ENCODE measurements around the gene OLFM4. TPM values are rescaled to one million over a fixed set of nuclear protein-coding genes. Genes with fewer than 3 reads are reported as not detected.

Gene OLFM4
- total RNA-seq, 2 donors from 2014 or later: not detected

- H3K27me3 Mint-ChIP-seq: no peaks in the 10 kb centered on the region
- no peaks in the 10 kb centered on the region for H3K4me1 Mint-ChIP-seq
- ATAC-seq (no peak), DNase-seq (no peak)
- no peak overlapping the region for H3K4me3 Mint-ChIP-seq
- H3K36me3 Mint-ChIP-seq (ENCODE audit: low read depth): no peaks in the 10 kb centered on the region
- H3K9me3 ChIP-seq (ENCODE audit: control insufficient read depth, low read length, poor library complexity, severe bottlenecking): no peaks in the 10 kb centered on the region
- no peak overlapping the region for H3K27ac Mint-ChIP-seq
Measured at GRCh38 chr13:53060840-53061490, 32.4 kb downstream of the OLFM4 start.

DNA sequence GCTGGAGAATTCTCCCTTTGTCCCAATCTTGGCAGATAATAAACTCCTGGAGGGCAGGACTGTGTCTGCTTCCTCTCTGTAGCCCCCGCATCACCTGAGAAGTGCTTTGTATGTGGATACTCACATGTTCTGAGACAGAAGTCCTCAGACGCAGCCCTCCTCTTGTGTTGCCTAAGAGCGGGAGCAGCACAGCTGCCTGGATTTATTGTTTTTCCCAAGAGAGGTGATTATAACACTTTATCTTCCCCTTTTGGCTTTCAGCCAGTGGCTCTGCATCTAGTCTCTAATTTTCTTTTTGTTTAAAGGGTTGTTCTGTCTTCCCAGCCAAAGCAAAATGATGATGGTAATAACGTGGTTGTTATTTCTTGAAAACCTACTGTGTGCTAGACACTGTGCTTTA, 36.1 kb downstream of the OLFM4 start:
- DNase-seq: no peak
- Mint-ChIP-seq H3K27ac (no peak overlapping the region), H3K4me1 (no peaks in the 10 kb centered on the region), H3K36me3 (ENCODE audit: low read depth) (peaks cover 1% of the 10 kb centered on the region), H3K27me3 (peaks cover 8% of the 10 kb centered on the region), H3K4me3 (no peak overlapping the region)
- no peak for ATAC-seq
- no peaks in the 10 kb centered on the region for H3K9me3 ChIP-seq (ENCODE audit: control insufficient read depth, low read length, poor library complexity, severe bottlenecking)

DNA sequence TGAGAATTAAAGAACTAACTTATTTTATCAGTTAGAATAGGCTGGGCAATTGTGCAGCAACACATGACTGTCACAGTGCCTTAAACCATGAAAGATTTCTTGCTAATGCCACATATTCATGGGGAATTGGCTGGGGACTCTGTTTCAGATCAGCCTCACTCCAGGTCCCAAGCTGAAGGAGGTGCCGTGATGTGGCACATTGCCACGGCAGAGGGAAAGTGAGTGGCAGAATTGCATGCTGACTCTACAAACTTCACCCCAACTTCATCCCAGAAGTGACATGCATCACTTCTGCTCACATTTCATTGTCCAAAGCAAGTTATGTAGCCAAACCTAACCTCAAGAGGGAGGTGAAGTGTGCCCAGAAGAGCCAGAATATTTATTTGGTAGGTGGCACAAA, 37.8 kb downstream of the OLFM4 start:
- Mint-ChIP-seq H3K4me3 (no peak overlapping the region), H3K27me3 (peaks cover 14% of the 10 kb centered on the region), H3K4me1 (no peaks in the 10 kb centered on the region), H3K36me3 (ENCODE audit: low read depth) (peaks cover 2% of the 10 kb centered on the region), H3K27ac (no peak overlapping the region)
- ATAC-seq (no peak), DNase-seq (no peak)
- no peaks in the 10 kb centered on the region for H3K9me3 ChIP-seq (ENCODE audit: control insufficient read depth, low read length, poor library complexity, severe bottlenecking)

DNA sequence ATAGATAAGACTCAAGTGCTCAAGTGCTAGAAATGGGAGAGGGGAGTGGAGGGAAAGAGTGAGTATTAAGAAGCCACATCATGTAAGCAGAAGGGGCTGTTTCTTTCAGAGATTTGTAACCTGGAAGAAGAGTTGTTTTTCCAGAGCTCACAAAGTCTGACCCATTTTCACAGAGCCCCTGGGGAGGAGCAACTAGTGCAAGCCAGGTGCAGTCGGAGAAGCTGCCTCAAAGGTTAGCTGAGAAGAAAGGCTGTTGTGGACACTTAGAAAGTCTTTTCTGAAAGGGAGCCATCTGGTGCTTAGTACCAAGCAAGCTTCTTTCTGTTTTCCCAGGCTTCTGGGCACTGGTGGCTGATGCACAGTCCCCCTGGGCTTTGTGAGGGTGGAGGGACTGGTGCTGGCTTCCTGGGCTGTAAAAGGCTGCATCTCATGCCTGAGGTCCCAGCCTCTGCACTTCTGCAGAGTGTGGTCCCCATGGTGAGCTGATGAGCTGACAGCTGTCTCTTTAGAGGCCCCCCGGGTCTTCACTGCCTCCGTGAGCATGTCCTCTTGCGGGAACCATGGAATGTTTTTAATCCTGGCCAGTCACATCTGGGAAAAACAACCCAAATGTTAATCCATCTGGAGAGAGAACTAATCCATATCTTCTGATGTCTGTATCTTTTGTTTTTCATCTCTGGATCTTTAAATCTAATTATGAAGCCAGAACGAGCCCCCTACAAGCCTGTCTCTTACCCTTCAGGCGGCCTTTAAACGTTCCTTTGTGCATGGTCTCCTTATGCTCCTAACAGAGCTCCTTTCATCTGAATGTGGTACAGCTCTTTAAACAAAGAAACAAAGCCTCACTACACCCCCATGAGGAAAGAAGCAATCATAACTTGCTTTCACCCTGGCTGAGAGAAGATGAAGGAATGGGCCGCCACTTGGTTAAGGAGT, 40.2 kb downstream of the OLFM4 start:
- Mint-ChIP-seq H3K4me3 (no peak overlapping the region), H3K4me1 (no peaks in the 10 kb centered on the region), H3K27ac (no peak overlapping the region), H3K27me3 (peaks cover 14% of the 10 kb centered on the region), H3K36me3 (ENCODE audit: low read depth) (peaks cover 2% of the 10 kb centered on the region)
- H3K9me3 ChIP-seq (ENCODE audit: control insufficient read depth, low read length, poor library complexity, severe bottlenecking): no peaks in the 10 kb centered on the region
- ATAC-seq (no peak), DNase-seq (no peak)

GRCh38 chr13:53069800-53070199, 41.2 kb downstream of the OLFM4 start:
- Mint-ChIP-seq H3K36me3 (ENCODE audit: low read depth) (peaks cover 2% of the 10 kb centered on the region), H3K27me3 (peaks cover 14% of the 10 kb centered on the region), H3K4me1 (no peaks in the 10 kb centered on the region), H3K4me3 (no peak overlapping the region), H3K27ac (no peak overlapping the region)
- ATAC-seq: no peak
- no peaks in the 10 kb centered on the region for H3K9me3 ChIP-seq (ENCODE audit: control insufficient read depth, low read length, poor library complexity, severe bottlenecking)
- no peak for DNase-seq

DNA sequence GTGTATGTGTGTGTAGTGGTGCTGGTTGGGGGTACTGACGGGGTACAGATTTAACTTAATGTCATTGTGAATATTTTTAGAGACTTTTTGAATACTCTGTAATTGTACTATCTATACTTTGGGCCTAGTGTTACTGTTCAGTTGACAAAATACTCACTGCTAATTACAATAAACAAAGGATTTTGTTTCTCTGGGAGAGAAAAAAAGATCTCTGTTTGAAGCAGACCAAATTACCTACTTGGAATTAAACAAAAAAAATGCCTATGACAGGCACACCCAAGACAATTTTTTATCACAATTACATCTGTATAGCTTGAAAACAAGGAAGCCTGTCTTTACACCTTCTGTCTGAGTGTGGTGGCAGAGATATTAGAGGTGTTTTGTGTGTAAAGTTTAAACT, 45.1 kb downstream of the OLFM4 start:
- no peak overlapping the region for H3K27ac Mint-ChIP-seq
- peaks cover 2% of the 10 kb centered on the region for H3K36me3 Mint-ChIP-seq (ENCODE audit: low read depth)
- H3K4me3 Mint-ChIP-seq: no peak overlapping the region
- H3K9me3 ChIP-seq (ENCODE audit: control insufficient read depth, low read length, poor library complexity, severe bottlenecking): no peaks in the 10 kb centered on the region
- no peaks in the 10 kb centered on the region for H3K4me1 Mint-ChIP-seq
- peaks cover 14% of the 10 kb centered on the region for H3K27me3 Mint-ChIP-seq
- ATAC-seq: no peak
- no peak for DNase-seq

DNA sequence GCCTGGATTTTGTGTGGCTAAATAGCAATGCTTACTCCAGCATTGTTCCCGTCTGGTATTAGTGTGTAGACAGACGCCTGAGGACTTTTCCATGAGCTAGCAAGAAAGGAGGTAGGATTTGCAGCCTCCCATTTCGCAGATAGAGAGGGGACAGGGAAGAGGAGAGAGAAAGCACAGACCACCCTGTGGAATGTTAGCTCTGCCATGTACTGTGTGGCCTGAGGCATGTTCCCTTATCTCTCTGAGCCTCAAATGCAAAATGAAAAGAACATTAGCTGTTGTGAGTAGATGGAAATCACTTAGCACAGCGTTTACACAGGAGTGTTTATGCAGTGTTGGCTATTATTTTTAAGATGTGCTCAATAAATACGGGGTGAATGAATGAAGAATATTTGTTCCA, 45.5 kb downstream of the OLFM4 start:
- no peak overlapping the region for H3K27ac Mint-ChIP-seq
- ATAC-seq (no peak), DNase-seq (no peak)
- H3K27me3 Mint-ChIP-seq: peaks cover 12% of the 10 kb centered on the region
- no peaks in the 10 kb centered on the region for H3K9me3 ChIP-seq (ENCODE audit: control insufficient read depth, low read length, poor library complexity, severe bottlenecking)
- peaks cover 2% of the 10 kb centered on the region for H3K36me3 Mint-ChIP-seq (ENCODE audit: low read depth)
- no peaks in the 10 kb centered on the region for H3K4me1 Mint-ChIP-seq
- no peak overlapping the region for H3K4me3 Mint-ChIP-seq

GRCh38 chr13:53075356-53076041, 46.9 kb downstream of the OLFM4 start:
- no peak overlapping the region for H3K4me3 Mint-ChIP-seq
- no peak overlapping the region for H3K27ac Mint-ChIP-seq

DNA sequence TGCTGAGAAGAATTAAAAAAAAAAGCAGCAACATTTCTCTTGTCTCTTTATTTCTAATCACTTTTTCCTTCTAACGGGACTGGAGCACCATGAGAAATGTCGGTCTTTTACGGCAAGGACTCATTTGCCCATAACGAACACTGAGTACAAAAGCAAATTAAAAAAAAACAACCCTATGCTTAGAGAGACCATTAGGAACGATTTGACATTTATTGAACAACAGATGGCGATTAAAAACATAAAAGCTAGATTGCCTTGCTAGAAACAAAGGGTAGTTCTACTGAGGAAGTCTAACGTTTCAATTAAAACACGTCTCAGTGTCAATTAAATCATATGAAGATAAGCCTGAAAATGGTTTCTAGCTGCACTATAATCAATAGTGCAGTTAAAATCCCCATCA, 51.1 kb downstream of the OLFM4 start:
- no peaks in the 10 kb centered on the region for H3K36me3 Mint-ChIP-seq (ENCODE audit: low read depth)
- H3K27me3 Mint-ChIP-seq: no peaks in the 10 kb centered on the region
- DNase-seq (no peak), ATAC-seq (no peak)
- H3K4me1 Mint-ChIP-seq: no peaks in the 10 kb centered on the region
- no peak overlapping the region for H3K27ac Mint-ChIP-seq
- H3K4me3 Mint-ChIP-seq: no peak overlapping the region
- H3K9me3 ChIP-seq (ENCODE audit: control insufficient read depth, low read length, poor library complexity, severe bottlenecking): no peaks in the 10 kb centered on the region

More at GRCh38 chr13:53075356-53076041, 46.9 kb downstream of the OLFM4 start:
- DNase-seq (no peak), ATAC-seq (no peak)
- no peaks in the 10 kb centered on the region for H3K36me3 Mint-ChIP-seq (ENCODE audit: low read depth)
- no peaks in the 10 kb centered on the region for H3K27me3 Mint-ChIP-seq
- no peaks in the 10 kb centered on the region for H3K4me1 Mint-ChIP-seq
- H3K9me3 ChIP-seq (ENCODE audit: control insufficient read depth, low read length, poor library complexity, severe bottlenecking): no peaks in the 10 kb centered on the region

DNA sequence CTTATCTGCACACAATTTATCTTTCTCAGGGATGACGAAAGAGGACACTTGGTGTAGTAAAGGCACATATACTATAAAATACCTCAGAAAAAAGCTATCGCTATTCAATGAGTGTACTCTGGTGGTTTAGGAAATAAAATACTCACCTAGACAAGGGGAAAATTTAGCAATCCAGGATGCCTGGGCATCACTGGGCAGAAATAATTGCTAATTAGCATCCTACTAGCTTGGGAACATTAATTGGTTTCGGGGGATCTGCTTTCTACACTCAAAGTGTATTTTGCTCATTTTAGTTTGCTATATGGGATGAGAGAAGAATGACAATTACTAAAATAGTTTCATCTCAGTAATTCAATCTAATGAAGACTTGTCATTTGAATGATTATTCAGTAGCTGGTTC, 60.3 kb downstream of the OLFM4 start:
- no peak for ATAC-seq
- Mint-ChIP-seq H3K27me3 (no peaks in the 10 kb centered on the region), H3K4me3 (no peak overlapping the region), H3K36me3 (ENCODE audit: low read depth) (no peaks in the 10 kb centered on the region), H3K27ac (no peak overlapping the region), H3K4me1 (no peaks in the 10 kb centered on the region)
- H3K9me3 ChIP-seq (ENCODE audit: control insufficient read depth, low read length, poor library complexity, severe bottlenecking): no peaks in the 10 kb centered on the region
- no peak for DNase-seq

DNA sequence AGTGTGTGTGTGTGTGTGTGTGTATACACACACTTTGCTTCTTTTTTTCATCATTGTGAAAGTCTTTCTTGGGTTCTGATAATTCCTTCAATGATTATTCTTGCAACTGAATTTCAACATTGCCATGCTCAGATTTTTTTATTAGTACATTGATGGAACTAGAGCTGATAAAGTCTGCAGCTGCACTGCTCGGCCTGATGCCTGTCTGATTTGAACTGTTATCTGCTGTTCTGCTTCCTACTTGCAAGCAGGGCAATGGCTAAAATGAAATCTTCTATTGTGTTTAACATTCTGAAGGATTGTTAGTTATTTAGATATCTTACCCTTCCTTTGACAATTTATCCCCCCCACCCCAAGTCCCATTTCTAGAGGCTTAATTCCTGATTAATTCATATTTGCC, 61.3 kb downstream of the OLFM4 start:
- H3K4me1 Mint-ChIP-seq: no peaks in the 10 kb centered on the region
- DNase-seq (no peak), ATAC-seq (no peak)
- H3K36me3 Mint-ChIP-seq (ENCODE audit: low read depth): no peaks in the 10 kb centered on the region
- H3K27ac Mint-ChIP-seq: no peak overlapping the region
- H3K4me3 Mint-ChIP-seq: no peak overlapping the region
- no peaks in the 10 kb centered on the region for H3K27me3 Mint-ChIP-seq
- no peaks in the 10 kb centered on the region for H3K9me3 ChIP-seq (ENCODE audit: control insufficient read depth, low read length, poor library complexity, severe bottlenecking)

DNA sequence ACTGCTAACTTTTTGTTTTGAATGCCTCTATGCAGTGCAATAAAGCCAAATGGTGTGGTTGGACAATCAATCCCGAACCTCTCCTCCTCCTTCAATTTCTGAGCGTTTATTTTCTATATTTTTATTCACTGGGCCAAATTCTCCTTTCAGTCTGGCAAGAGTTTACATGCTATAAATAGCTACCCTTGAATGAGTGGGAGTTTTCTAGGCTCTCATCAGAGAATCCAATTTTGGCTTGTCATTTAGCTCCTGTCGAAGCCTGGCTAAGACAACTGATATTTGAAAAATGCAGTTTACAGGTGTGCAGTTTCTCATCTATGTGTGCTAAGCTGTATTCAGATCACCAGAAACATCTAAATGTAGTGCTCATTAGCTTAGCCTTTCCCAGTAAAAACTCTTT, 61.8 kb downstream of the OLFM4 start:
- no peaks in the 10 kb centered on the region for H3K4me1 Mint-ChIP-seq

GRCh38 chr13:53092931-53093330, 64.3 kb downstream of the OLFM4 start:
- no peaks in the 10 kb centered on the region for H3K36me3 Mint-ChIP-seq (ENCODE audit: low read depth)
- no peaks in the 10 kb centered on the region for H3K9me3 ChIP-seq (ENCODE audit: control insufficient read depth, low read length, poor library complexity, severe bottlenecking)
- no peak overlapping the region for H3K27ac Mint-ChIP-seq
- H3K4me3 Mint-ChIP-seq: no peak overlapping the region
- no peaks in the 10 kb centered on the region for H3K27me3 Mint-ChIP-seq
- no peaks in the 10 kb centered on the region for H3K4me1 Mint-ChIP-seq
- DNase-seq (no peak), ATAC-seq (no peak)

More for the DNA sequence above, 61.8 kb downstream of the OLFM4 start:
- Mint-ChIP-seq H3K36me3 (ENCODE audit: low read depth) (no peaks in the 10 kb centered on the region), H3K27me3 (no peaks in the 10 kb centered on the region), H3K27ac (no peak overlapping the region), H3K4me3 (no peak overlapping the region)
- no peak for ATAC-seq
- DNase-seq: no peak
- no peaks in the 10 kb centered on the region for H3K9me3 ChIP-seq (ENCODE audit: control insufficient read depth, low read length, poor library complexity, severe bottlenecking)

Data from T-helper 17 cell (primary cell).